Astrocyte of the spinal cord (primary cell): ENCODE data around the gene DLGAP1.

Experiments
- DNase-seq: peaks from one replicate; pipeline ENCODE4 v3.0.0; 2011; ENCODE audit warnings: low read depth, low spot score
- H3K4me3 ChIP-seq: 2 replicates; pipeline ENCODE4 v1.5.1; 2011; ENCODE audit warnings: low read depth, mild to moderate bottlenecking, low read length, moderate library complexity
- CTCF ChIP-seq: IDR thresholded peaks from 2 replicates; pipeline ENCODE4 v1.5.1; 2012; ENCODE audit warnings: low read depth, mild to moderate bottlenecking, low read length, inconsistent platforms
- in situ Hi-C: cut with HindIII; loops from 2 replicates; pipeline ENCODE4 v1.10.0; 2017; ENCODE audit warnings: low sequenced_read_pairs

The DLGAP1 gene

GRCh38 chr18:4007846-4008245 lies 447.3 kb downstream of the DLGAP1 start:
- DNase-seq, result no peak
- in situ Hi-C loops, result no loop called here
- H3K4me3 ChIP-seq, result no peak overlapping the region
- TF ChIP-seq CTCF, result no peak

- no peak overlapping the region for H3K4me3 ChIP-seq
- in situ Hi-C loops, result no loop called here
- DNase-seq, result peak; percentile 44
- TF ChIP-seq CTCF, result no peak
These were observed 450.8 kb downstream of the DLGAP1 start for GRCh38 chr18:4004183-4004829.

GRCh38 chr18:3998698-3999333 lies 456.3 kb downstream of the DLGAP1 start:
- peak; percentile 68 for DNase-seq
- in situ Hi-C loops, result no loop called here
- no peak overlapping the region for H3K4me3 ChIP-seq
- TF ChIP-seq CTCF, result peak; percentile 81

GRCh38 chr18:3995476-3996102 lies 459.5 kb downstream of the DLGAP1 start:
- no peak overlapping the region for H3K4me3 ChIP-seq
- in situ Hi-C loops, result no loop called here
- DNase-seq, result peak; percentile 79
- TF ChIP-seq CTCF, result peak; percentile 88

- in situ Hi-C loops, result no loop called here
- no peak for DNase-seq
- no peak for TF ChIP-seq CTCF
- no peak overlapping the region for H3K4me3 ChIP-seq
These were observed 461.0 kb downstream of the DLGAP1 start for GRCh38 chr18:3993941-3994687.

GRCh38 chr18:3985664-3986063 lies 469.4 kb downstream of the DLGAP1 start:
- no peak for TF ChIP-seq CTCF
- peak; percentile 56 for DNase-seq
- in situ Hi-C loops, result no loop called here
- H3K4me3 ChIP-seq, result no peak overlapping the region
